HG02678 (cell line): ENCODE measurements around the gene IRF5.

Source experiments
- ATAC-seq: cut with Tn5 transposase; IDR thresholded peaks from one replicate; pipeline ENCODE4 v1.9.1; 2021; ENCODE audit warnings: mild to moderate bottlenecking, moderate library complexity; ENCODE audit not compliant: unreplicated experiment

Gene IRF5

DNA sequence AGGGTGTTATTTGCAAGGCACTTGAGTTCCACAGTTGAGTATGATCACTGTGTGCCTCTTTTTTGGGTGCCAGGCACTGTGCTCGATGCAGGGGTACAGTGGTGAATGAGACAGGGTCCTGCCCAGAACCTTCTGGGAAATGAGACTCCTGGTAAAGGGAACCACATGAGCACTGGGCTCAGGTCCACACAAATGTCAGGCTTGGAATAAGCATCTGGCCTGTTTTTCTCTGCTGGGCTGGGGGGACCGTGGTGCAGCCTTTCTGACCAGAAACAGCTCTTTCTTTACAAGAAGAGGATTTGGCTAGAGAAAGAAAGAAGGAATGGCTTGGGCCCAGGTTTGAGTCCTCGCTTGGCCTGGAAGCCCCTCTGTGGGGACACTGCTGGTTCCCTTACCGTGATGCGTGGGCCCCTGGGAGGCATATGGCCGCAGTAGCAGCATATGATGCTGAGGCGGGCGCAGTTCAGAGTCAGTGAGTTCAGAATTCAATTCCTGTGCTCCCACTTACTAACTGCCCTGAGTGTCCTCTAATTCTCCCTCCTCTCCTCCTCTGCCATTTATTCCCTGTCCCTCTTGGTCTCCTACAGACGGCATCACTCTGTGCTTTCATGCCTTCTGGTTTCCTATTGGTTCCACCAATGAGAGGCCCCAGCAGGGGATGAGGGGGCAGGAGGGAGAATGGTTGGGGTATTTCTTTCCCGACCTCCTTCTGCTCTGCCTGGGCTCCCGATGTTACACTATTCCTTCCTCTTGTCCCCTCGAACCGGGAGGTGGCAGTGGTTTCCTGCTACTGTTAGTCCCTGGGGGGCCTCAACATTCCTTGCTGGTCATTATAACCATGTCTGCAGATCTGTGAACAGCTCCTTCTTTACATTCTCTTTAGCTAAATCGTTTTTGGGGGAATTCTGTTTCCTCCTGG lies 17.6 kb upstream of the IRF5 start:
- no peak for ATAC-seq

DNA sequence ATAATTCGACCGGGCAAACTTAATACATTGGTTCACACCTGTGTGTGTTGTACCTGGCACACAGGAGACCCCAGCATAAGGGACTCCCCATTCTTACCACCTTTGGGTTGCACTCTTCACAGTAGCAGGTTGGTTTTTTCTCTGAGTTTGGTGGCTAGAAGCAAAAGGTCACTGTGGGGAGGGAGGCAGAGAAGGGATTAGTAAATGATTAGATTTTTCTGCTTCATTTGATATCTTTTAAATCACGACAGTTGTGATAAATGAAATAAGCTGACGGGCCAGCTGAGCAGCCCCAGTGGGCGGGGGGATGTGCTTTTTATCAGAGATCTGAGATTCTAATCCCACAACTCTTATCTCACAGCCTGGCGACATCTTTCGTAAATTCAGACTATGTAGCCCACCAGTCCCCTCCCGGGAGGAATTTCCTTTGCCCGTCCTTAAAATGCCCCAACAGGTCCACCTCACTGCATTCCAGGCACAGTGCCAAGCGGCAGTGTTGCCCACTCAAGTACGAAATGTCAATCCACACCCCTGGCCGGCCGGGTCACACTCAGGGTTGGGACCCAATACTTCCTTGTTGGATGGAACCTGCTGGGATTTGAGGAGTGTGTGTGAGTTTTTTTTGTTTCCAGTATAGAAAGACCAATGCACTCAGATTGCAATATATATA lies 16.7 kb upstream of the IRF5 start:
- no peak for ATAC-seq

DNA sequence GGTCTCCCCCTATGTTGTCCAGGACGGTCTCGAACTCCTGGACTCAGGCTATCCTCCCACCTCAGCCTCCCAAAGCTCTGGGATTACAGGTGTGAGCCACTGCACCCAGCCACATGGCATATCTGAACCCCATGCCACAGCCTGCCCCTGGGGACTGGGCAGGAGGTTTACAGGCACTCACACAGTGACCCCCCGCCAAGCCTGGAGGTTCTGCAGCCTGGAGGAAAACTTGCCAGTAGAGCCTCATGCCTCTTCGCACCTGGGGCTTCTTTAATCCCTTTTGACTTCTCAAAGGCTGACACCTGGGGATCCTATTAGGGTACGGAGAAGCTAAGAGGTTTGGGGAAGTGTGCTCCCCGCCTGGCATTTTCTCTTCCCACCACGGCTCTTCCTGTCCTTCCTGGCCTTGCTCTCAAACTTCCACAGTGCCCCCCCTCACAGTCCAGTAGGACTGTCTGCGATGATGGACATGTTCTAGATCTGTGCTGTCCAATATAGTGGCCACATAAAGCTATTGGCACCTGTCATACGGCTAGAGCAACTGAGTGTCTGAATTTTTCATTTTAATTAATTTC lies 15.8 kb upstream of the IRF5 start:
- ATAC-seq: no peak

DNA sequence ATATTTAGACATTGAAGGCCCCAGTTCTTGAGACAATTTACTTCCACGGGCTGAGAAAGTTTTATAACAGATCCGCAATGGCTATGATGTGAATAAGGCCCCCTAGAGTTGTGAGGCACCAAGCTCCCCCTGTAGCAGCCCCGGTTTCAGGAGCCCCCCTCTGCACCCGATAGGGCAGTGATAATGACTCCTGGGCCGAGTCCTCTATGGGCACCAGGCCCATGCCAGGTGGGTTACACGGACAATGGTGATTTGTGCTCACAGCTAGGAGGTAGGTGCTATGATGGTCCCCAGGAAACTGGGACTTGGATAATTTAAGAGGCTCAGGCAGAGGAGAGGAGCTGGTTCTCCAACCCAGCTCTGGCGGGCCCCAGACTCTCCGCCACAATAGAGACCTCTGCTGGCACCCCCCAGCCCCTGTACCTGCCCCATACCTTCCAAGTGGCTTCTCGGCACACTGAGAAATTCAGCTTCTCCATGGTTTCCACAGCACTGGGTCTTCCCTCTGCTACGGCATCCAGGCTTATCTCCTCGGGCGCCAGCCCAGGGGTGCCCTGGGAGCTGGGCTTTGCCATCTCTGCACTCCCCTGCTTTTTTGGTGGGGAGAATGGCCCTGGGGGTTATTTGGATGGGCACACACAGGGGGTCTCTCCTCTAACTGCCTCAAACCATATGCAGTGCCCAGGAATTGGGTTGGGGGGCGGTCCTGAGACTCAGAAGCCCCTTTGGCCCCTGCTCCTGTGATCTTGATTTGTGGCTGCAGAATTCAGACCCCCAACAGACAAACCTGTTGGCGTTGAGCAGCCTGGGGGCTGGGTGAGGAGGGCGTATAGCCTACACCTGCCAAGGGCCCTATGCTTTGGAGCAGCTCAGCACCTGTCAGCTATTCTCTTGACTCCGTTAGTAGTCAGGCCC lies 15.0 kb upstream of the IRF5 start:
- ATAC-seq: no peak

DNA sequence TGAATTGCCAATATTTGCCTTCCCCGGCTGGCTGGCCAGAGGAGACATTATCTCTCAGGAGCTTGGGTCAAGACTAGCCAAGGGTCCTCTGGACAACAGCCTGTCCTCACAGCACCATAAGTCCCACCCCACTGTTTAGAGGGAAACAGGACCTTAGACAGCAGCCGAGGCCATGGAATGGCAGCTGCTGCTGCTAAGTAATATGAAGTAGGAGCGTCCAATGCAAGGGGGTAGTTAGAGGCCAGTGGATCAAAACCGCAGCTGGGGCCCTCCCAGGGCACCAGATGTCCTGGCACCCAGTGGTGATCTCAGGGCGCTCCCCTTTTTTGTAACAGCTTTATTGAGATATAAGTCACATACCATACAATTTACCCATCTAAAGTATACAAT lies 14.3 kb upstream of the IRF5 start:
- no peak for ATAC-seq

DNA sequence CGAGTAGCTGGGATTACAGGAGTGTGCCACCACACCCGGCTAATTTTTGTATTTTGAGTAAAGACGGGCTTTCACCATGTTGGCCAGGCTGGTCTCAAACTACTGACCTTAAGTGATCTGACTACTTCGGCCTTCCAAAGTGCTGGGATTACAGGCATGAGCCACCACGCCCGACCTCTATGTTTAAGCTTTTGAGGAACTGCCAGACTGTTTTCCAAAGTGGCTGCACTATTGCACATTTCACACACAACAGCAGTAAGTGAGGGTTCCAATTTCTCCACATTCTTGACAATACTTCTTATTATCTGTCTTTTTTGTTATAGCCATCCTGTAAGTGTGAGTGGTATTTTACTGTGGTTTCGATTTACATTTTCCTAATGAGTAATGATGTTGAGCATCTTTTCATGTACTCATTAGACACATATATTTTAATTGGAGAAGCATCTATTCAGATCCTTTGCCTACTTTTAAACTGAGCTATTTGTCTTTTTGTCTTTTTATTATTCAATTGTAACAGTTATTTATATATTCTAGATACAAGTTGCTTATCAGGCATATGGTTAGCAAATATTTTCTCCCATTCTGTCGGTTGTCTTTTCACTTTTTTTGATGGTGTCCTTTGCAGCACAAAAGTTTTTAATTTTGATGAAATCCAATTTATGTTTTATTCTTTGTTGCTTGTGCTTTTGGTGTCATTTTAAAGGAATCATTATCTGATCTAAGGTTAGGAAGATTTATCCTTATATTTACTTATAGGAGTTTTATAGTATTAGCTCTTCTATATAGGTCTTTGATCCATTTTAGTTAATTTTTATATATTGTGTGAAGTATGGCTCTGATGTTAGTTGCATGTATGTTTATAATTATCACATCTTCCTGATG lies 12.8 kb upstream of the IRF5 start:
- ATAC-seq: no peak

DNA sequence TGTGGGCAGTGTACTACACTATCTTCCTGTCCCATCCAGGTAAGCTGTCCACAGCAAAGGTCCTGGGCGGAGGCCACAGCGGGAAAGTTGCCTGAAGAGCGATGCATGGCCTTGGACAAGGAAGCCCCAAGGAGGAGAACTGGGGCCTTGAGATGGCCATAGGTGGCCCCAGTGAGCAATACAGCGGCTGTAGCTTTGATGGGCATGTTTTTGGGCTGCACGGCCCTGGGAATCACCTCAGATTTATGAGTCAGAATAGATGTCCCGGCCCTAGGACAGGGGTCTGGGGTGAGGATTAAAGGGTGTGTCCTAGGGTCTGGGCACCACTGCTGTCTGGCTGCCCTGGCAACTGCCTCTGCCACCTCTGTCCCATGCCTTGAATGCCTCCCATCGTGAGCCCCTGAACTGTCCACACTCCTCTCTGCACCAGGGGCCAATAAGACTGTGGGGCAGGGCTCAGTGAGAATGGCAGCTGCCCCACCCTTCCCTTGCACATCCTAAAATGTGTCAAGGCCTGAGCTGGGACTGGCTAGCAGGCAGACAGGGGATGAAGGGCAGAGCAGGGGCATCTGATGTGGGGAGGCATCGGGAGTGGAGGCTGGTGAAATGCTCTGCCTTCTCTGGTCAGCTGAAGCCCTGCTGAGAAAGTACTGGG lies 9.4 kb upstream of the IRF5 start:
- ATAC-seq: no peak

DNA sequence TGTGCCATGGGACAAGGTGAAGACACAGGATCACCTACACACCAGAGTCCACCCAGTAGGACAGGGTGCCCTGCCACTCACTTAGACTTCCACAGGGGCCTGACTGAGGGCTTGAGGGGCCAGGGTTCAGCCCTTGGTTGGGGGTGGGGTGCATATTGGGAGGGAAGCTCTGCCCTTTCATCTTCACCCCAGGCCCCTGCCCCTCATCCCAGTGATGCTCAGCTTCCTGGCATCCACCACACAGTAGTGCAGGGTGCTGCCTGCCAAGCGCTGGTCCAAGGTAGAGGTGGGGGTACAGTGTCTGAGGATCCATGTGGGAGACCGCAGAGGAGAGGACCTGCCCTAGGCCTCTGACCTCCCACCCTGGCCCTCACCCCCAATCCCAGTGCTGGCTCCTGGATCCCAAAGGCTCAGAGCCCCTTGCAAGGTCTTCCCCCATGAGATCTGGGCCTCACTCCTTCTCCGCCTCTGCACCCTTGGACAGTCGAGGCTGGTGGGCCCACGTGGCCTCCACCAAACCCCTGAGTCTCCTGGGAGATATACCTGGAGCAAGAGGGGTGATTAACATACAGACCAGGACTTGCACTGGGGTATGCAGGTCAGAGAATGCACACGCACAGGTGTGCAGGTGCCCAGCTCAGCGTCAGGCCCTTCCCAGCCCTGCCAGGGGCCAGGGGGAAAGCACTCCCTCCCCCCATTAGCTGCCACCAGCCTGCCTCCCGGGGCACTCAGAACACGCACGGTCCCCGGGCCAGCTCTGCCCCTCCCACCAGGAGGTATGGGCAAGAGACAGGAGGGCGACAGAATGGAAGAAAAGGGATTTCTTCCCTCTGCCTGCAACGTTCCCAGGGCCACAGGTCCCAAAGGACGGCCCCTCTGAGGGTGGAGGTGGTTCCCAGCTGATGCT lies 8.6 kb upstream of the IRF5 start:
- no peak for ATAC-seq

DNA sequence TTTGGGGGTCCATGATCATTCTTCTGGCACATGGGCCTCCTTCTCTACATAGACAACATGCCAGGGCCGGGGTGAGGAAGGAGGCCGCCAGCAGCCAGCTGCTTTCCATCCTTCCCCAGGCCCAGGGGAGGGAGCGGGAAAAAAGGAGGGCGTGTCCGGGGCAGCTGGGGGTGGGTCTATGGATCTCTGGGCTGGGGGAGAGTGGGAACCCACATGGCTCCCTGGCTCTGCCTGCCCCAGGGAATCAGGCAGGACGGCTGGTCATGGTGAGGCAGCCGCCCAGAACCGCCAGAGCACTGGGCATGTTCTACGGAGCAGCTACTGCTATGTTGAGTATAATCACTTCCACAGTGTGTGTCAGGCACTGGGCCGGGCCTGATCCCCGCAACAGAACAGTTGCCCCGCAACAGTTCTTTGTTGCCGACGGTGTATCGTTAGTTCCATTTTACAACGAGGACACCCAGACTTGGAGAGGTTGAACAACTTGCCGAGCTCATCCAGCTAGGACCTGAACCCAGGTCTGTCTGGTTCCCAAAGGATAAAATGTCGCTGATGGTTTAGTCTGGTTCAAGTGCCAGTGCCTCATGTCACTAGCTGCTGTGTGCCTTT lies 6.4 kb upstream of the IRF5 start:
- no peak for ATAC-seq

DNA sequence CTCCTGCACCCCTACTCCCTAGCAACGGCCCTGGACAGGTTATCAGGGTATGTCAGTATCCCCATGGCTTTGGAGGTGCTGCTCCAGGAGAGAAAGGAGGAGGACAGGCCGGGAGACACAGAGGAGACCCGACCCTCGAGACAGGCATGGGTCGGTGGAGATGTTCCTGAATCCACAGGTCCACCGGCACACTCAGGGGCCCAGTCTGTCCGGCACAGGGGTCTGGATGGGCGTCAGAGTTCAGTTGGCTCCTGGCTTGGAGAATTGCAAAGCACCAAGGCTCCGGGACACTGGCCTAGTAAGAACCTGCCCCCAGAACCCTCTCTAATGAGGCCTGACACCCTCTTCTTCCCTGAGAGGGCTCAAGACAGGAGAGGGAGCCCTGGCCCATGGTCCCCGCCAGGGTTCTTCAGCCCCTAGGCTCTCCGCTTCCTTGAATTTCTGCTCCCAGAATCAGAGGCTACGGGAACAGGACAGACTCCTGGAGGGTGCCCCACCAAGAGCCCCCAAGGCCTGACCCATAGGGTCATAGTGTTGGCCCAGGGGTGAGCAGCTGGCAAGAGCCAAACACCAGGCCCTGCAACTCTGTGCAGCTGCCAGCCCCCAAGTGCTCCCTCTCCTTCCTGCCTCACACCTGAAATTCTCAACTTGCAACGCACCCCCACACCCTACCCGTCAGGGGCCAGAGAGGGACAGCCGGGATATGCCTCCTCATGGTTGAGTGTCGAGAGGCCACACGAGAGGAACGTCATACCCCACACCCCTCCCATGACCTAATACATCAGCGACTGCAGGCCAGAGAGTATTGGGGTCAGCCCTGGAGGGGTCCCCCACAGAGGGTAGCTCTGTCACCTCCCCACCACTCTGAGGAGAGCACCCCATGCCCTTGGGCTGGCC lies 5.5 kb upstream of the IRF5 start:
- no peak for ATAC-seq

DNA sequence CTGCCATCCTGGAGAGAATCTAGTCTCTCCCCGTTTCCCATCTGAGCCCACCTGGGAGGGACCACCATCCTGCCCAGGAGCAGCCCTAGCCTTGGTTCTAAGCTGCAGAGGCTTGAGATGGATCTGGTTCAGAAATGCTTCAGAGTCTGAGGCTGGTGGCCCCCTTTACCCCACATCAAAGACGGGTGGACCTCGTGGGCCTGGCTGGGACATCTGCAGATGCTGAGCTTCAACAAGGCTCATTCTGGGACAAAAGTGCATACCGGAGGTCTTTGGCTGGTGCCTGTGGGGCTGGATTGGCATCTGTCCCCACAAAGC lies 4.9 kb upstream of the IRF5 start:
- no peak for ATAC-seq

DNA sequence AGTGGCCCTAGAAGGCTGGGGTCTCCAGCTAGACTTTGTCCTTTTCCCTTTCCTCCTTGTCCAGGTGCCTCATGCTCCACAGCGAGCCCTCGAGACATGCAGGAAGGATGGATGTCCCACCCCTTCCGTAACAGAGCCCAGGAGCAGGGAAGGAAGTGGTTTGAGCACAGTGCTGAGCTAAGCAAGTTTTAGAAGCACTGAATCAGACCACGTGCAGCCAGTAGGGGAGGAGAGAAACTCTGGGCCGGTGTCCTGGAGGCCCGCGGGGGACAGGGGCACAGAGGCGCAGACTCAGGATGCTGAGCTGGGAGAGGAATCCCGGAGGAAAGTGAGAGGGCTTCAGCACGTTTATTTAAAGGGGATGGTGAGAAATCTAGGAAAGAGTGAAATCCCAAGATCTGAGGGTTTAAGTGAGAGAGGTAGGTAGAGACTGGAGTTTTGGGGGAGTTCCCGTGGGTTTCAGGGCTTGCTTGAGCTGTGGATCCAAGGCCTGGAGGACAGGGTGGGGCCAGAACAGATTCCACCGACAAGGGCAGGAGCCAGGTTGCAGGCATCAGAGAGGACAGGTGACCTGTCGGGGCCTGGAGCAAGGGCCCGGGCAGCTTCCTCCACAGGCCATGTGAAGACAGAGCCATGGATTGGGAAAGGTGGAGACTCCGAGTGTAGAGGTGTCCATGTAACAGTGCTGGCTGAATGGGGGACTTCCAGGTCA lies 4.4 kb upstream of the IRF5 start:
- peak; percentile 34 for ATAC-seq

DNA sequence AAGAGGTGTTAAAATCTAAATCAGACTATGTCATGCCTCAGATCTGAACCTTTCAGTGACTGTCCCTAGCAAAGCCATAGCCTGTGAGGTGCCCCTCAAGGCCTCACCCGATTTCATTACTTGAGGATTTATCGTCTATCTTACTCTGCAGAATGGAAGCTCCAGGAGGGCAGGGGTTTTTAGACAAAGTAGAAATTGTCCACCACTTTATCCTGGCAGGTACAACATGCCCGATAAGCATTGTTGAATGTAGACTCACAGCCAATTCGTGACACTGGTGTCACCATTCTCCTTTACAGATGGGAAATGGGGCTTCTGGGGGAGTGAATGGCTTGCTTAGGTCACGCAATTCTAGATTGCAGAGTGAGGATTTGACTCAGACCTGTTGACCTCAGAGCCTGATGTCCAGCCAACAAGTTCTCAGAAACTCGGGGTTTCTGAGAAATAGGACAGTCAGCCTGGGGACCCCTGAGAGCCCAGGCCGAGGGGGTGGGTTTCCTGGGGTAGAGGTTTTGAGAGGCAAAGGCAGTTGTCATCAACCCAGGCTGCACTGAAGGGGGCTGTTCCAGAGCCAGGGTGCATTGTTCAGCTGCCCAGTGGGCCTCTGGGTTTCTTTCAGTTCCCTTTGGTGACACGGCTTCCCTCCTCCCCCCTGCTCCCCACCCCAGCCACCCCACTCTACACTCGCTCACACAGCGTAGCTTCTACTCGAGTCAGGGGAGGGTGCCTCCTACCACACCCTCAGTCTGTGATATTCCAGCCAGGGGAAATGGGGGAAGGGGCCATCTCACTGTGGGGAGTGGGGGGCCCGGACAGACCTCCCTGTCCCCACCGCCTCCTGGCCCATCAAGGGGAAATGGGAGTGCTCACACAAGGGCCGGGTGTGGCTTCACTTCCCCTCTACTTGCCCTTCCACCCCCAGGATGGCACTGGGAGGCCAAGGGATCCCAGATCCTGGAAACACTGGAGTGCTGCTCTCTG lies 3.1 kb upstream of the IRF5 start:
- ATAC-seq: peak; percentile 34

DNA sequence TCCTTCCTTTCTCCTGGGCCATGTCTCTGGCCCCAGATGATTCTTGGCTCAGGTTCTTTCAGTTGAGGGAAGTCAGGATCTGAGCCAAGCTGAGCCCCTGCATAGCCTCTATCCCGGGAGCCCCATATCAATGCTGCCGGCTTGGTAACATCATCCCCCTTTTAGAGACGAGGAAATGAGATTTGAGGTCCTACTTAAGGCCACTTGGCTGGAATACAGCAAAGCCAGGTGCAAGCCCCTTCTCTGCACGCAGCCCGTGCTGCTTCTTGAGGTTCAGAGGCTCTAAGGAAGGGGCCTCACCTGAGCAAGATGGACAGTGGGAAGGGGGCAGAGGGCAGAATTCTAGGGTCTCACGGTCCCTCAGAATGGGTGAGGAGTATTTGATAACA lies 2.4 kb upstream of the IRF5 start:
- ATAC-seq: no peak

DNA sequence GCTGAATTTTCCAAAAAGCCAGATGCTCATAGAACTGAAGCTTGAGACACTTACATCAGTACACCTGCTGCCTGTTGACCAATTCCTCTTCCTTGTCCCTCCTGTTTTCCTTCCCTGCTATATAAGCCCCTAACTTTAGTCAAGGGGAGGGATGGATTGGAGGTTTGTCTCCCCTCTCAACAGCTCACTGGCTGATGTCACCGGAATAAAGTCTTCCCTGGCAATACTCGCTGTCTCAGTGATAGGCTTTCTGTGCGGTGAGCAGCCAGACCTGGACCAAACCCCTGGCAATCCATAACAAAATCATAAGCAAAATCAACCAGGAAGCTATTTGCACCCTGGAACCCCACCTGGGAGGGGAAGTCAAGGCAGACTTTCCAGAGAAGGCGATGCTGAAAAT lies 929 bp upstream of the IRF5 start:
- ATAC-seq: no peak

DNA sequence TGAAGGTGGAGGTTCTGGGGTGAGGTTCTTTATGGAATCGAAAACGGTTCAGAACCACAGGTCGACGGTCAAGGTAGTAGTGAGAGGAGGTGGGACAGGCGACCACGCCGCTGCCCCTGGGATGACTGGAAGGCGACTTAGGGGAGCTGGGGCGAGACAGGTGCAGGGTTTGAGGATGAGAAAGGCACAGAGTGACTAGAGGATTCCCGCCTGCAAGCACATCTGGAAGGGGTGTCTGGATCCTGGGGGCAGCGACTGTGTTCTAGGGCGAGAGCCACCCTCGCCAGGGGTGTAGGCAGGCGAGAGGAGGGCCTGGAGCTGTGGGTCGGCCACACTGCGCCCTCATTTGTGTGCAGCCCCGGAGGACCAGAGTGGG lies 468 bp upstream of the IRF5 start:
- ATAC-seq: peak; percentile 4
